Neural crest cell (in vitro differentiated cells): ENCODE data around the gene RAPGEF2. TPM values are rescaled to one million over a fixed set of nuclear protein-coding genes. Genes with fewer than 3 reads are reported as not detected.

Experiments used
- DNase-seq: peaks from one replicate; pipeline ENCODE4 v3.0.0; 2021; ENCODE audit warnings: low read depth, mixed read lengths, low spot score
- H3K27ac Mint-ChIP-seq: one replicate; pipeline ENCODE4 v1.8.0; 2021; ENCODE audit warnings: mild to moderate bottlenecking, mixed read lengths; ENCODE audit not compliant: unreplicated experiment
- H3K27me3 Mint-ChIP-seq: 2 replicates; pipeline ENCODE4 v1.8.0; 2021; ENCODE audit warnings: low read depth, mild to moderate bottlenecking, mixed read lengths
- H3K36me3 Mint-ChIP-seq: 2 replicates; pipeline ENCODE4 v1.8.0; 2021; ENCODE audit warnings: low read depth, mild to moderate bottlenecking, mixed read lengths
- H3K4me1 Mint-ChIP-seq: 2 replicates; pipeline ENCODE4 v1.8.0; 2021; ENCODE audit warnings: mixed read lengths
- H3K4me3 Mint-ChIP-seq: one replicate; pipeline ENCODE4 v1.8.0; 2021; ENCODE audit warnings: mild to moderate bottlenecking, mixed read lengths
- H3K9me3 Mint-ChIP-seq: 2 replicates; pipeline ENCODE4 v1.8.0; 2021; ENCODE audit warnings: mixed read lengths
- total RNA-seq: library from RNA; stranded (reverse); gene quantifications from 2 replicates; pipeline ENCODE4 v1.2.1, GENCODE V29; 2021
- TF ChIP-seq, protein P1 (sequence below): fragments of 200-600 bp; sonication (generic); conservative IDR thresholded peaks from 2 replicates; pipeline ENCODE4 v1.5.0; 2021; ENCODE audit warnings: antibody characterized with exemption, mild to moderate bottlenecking

RAPGEF2 gene
- total RNA-seq, 1 donor from 2014 or later, result 44.2 TPM

- Mint-ChIP-seq H3K36me3 (peaks cover 8% of the 10 kb centered on the region), H3K4me3 (no peak overlapping the region), H3K4me1 (peaks cover 17% of the 10 kb centered on the region), H3K27me3 (no peaks in the 10 kb centered on the region), H3K9me3 (peaks cover 2% of the 10 kb centered on the region), H3K27ac (no peak overlapping the region)
- TF ChIP-seq, protein P1, sequence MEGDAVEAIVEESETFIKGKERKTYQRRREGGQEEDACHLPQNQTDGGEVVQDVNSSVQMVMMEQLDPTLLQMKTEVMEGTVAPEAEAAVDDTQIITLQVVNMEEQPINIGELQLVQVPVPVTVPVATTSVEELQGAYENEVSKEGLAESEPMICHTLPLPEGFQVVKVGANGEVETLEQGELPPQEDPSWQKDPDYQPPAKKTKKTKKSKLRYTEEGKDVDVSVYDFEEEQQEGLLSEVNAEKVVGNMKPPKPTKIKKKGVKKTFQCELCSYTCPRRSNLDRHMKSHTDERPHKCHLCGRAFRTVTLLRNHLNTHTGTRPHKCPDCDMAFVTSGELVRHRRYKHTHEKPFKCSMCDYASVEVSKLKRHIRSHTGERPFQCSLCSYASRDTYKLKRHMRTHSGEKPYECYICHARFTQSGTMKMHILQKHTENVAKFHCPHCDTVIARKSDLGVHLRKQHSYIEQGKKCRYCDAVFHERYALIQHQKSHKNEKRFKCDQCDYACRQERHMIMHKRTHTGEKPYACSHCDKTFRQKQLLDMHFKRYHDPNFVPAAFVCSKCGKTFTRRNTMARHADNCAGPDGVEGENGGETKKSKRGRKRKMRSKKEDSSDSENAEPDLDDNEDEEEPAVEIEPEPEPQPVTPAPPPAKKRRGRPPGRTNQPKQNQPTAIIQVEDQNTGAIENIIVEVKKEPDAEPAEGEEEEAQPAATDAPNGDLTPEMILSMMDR, result no peak
- no peak for DNase-seq
These were observed 176.2 kb downstream of the RAPGEF2 start for GRCh38 chr4:159279084-159279483.

- Mint-ChIP-seq H3K4me3 (no peak overlapping the region), H3K27ac (no peak overlapping the region), H3K4me1 (peaks cover 18% of the 10 kb centered on the region), H3K27me3 (no peaks in the 10 kb centered on the region), H3K9me3 (peaks cover 2% of the 10 kb centered on the region), H3K36me3 (peaks cover 8% of the 10 kb centered on the region)
- TF ChIP-seq, protein P1, result no peak
- DNase-seq, result no peak
These were observed 177.7 kb downstream of the RAPGEF2 start for GRCh38 chr4:159280442-159281172.

DNA sequence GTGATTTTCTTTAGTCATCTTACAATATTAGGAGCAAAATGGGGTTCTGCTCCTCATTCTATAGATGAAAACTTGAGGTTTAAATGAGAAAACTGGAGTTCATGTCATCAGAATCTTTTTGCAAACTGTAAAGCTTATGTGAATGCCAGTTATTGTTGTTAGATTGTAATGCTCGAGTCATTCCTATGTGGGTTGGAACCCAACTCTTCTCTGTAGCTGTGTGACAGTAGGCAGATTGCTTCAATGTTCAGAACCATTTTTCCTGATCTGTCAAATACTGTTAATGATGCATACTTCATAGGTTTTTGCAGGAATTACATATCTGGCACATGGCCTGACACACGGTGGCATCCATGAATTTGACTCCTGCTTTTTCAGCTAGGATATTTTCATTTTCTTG lies 178.9 kb downstream of the RAPGEF2 start:
- H3K9me3 Mint-ChIP-seq, result peaks cover 2% of the 10 kb centered on the region
- peaks cover 18% of the 10 kb centered on the region for H3K4me1 Mint-ChIP-seq
- H3K27me3 Mint-ChIP-seq, result no peaks in the 10 kb centered on the region
- no peak overlapping the region for H3K27ac Mint-ChIP-seq
- DNase-seq, result no peak
- no peak overlapping the region for H3K4me3 Mint-ChIP-seq
- TF ChIP-seq, protein P1, result no peak
- H3K36me3 Mint-ChIP-seq, result peaks cover 8% of the 10 kb centered on the region

- TF ChIP-seq, protein P1, result no peak
- DNase-seq, result no peak
- Mint-ChIP-seq H3K27ac (no peak overlapping the region), H3K4me3 (no peak overlapping the region), H3K36me3 (peaks cover 8% of the 10 kb centered on the region), H3K4me1 (peaks cover 18% of the 10 kb centered on the region), H3K9me3 (peaks cover 2% of the 10 kb centered on the region), H3K27me3 (no peaks in the 10 kb centered on the region)
These were observed 179.4 kb downstream of the RAPGEF2 start for GRCh38 chr4:159282329-159282728.

DNA sequence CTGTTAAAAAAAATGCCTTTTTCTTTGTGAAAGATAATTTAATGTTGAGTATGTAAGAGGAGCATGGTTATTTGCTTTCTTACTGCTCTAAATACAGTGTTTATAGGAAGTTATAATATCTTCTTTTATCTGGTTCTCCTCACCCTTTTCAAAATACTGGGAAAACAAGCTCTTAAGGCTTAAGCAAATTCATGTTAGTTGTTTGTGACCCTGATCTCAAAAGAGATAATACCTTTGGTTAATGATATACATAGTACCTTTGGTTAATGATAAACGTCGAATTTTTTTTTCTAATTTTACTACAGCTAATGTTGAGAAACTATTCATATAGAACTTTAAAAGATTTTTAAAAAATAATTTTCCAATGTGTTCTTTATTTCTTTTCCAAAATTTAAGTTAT lies 180.1 kb downstream of the RAPGEF2 start:
- Mint-ChIP-seq H3K27ac (no peak overlapping the region), H3K4me1 (peaks cover 18% of the 10 kb centered on the region), H3K4me3 (no peak overlapping the region), H3K27me3 (no peaks in the 10 kb centered on the region), H3K9me3 (no peaks in the 10 kb centered on the region), H3K36me3 (peaks cover 3% of the 10 kb centered on the region)
- DNase-seq, result no peak
- TF ChIP-seq, protein P1, result no peak
